B cell (primary cell): ENCODE measurements around the gene FBXO15. TPM values are rescaled to one million over a fixed set of nuclear protein-coding genes. Genes with fewer than 3 reads are reported as not detected.

Experiments
- ATAC-seq: fragments of 200-7000 bp; cut with Tn5 transposase; one replicate; pipeline ENCODE4 v1.10.0; 2021; ENCODE audit warnings: low read depth, mild to moderate bottlenecking, moderate number of reproducible peaks, moderate library complexity
- CTCF ChIA-PET: fragments of 350-600 bp; sonication (Branson Sonifier 250); formaldehyde crosslinking; loops from one replicate; lab custom pipeline; 2021; ENCODE audit warnings: antibody characterized with exemption, inconsistent platforms; lab: Charles Lee
- POLR2A ChIA-PET: fragments of 350-600 bp; sonication (Branson Sonifier 250); formaldehyde crosslinking; loops from one replicate; lab custom pipeline; 2021; ENCODE audit warnings: antibody characterized with exemption; lab: Charles Lee
- DNase-seq: peaks from one replicate; pipeline ENCODE4 v3.0.0; 2013
- H2AFZ ChIP-seq: 2 replicates; pipeline ENCODE4 v1.6.1; 2012; ENCODE audit warnings: mild to moderate bottlenecking, low read depth, low read length; ENCODE audit not compliant: insufficient read depth, poor library complexity, severe bottlenecking
- H3K27ac ChIP-seq, 2 donors: 1 replicate in 1 of 2; 2 replicates in 1 of 2; pipeline ENCODE4 v1.5.1; 2012 to 2013; ENCODE audit warnings: low read length in 2 of 2, mild to moderate bottlenecking in 2 of 2, moderate library complexity in 1 of 2
- H3K27me3 ChIP-seq, 4 experiments: fragments of 200-600 bp in 1 of 4; sonication (generic) in 1 of 4; replicated peaks in 1 of 4; 1 replicate in 2 of 4; 2 replicates in 2 of 4; pipeline versions ENCODE4 v1.6.1 to v1.7.0; 2013 to 2016; ENCODE audit warnings: low read length in 3 of 4, mild to moderate bottlenecking in 2 of 4, mixed read lengths in 1 of 4, moderate library complexity in 1 of 4; ENCODE audit not compliant: insufficient read depth in 4 of 4, control insufficient read depth in 3 of 4; ENCODE audit errors: control extremely low read depth in 1 of 4
- H3K36me3 ChIP-seq, 2 experiments: replicated peaks in 1 of 2; 1 replicate in 1 of 2; 2 replicates in 1 of 2; pipeline versions ENCODE4 v1.6.1 to v1.7.1; 2013; ENCODE audit warnings: low read length in 1 of 2; ENCODE audit not compliant: insufficient read depth in 2 of 2, control insufficient read depth in 1 of 2; ENCODE audit errors: control extremely low read depth in 1 of 2, extremely low read depth in 1 of 2
- H3K4me1 ChIP-seq, 2 donors: fragments of 200-600 bp in 1 of 2; sonication (generic) in 1 of 2; 1 replicate in 1 of 2; 2 replicates in 1 of 2; pipeline versions ENCODE4 v1.5.1 to v1.6.1; 2013 to 2017; ENCODE audit warnings: low read length in 2 of 2; ENCODE audit not compliant: control insufficient read depth in 2 of 2, insufficient read depth in 2 of 2
- H3K4me2 ChIP-seq: replicated peaks from 2 replicates; pipeline ENCODE3; 2012; ENCODE audit warnings: mild to moderate bottlenecking, low read depth, low read length; ENCODE audit not compliant: poor library complexity, severe bottlenecking
- H3K4me3 ChIP-seq, 5 experiments: fragments of 200-600 bp in 1 of 5; sonication (generic) in 1 of 5; 1 replicate in 3 of 5; 2 replicates in 2 of 5; pipeline versions ENCODE4 v1.5.1 to v1.7.0; 2011 to 2016; ENCODE audit warnings: low read length in 4 of 5, mild to moderate bottlenecking in 4 of 5, low read depth in 2 of 5, control low read depth in 1 of 5, moderate library complexity in 1 of 5; ENCODE audit not compliant: insufficient read depth in 1 of 5; ENCODE audit errors: control extremely low read depth in 1 of 5, extremely low read depth in 1 of 5
- H3K79me2 ChIP-seq: fragments of 200-600 bp; sonication (generic); one replicate; pipeline ENCODE4 v1.6.0; 2016; ENCODE audit warnings: low read length; ENCODE audit not compliant: control insufficient read depth, insufficient read depth
- H3K9ac ChIP-seq: fragments of 200-600 bp; sonication (generic); 2 replicates; pipeline ENCODE4 v1.6.1; 2017; ENCODE audit warnings: mild to moderate bottlenecking, low read length, moderate library complexity
- H3K9me3 ChIP-seq, 3 donors: one replicate each; pipeline versions ENCODE4 v1.6.1 to v1.7.1; 2013; ENCODE audit warnings: low read length in 2 of 3; ENCODE audit not compliant: control insufficient read depth in 2 of 3, insufficient read depth in 1 of 3; ENCODE audit errors: control extremely low read depth in 1 of 3
- H4K20me1 ChIP-seq: 2 replicates; pipeline ENCODE4 v1.6.0; 2012; ENCODE audit warnings: mild to moderate bottlenecking, low read length; ENCODE audit not compliant: insufficient read depth, control insufficient read depth, poor library complexity, severe bottlenecking
- H3K27ac Mint-ChIP-seq: one replicate; pipeline ENCODE4 v1.8.0; 2021; ENCODE audit warnings: mixed read lengths
- H3K27me3 Mint-ChIP-seq: one replicate; pipeline ENCODE4 v1.8.0; 2021; ENCODE audit warnings: mixed read lengths
- H3K4me1 Mint-ChIP-seq: one replicate; pipeline ENCODE4 v1.8.0; 2021; ENCODE audit warnings: mixed read lengths
- H3K4me3 Mint-ChIP-seq: one replicate; pipeline ENCODE4 v1.8.0; 2021; ENCODE audit warnings: mixed read lengths
- H3K9me3 Mint-ChIP-seq: one replicate; pipeline ENCODE4 v1.8.0; 2022; ENCODE audit warnings: mixed read lengths; ENCODE audit not compliant: insufficient read depth
- CTCF ChIP-seq: fragments of 200-600 bp; IDR thresholded peaks from one replicate; pipeline ENCODE4 v1.8.0; 2022; ENCODE audit warnings: antibody characterized with exemption, mild to moderate bottlenecking
- EZH2 ChIP-seq: IDR thresholded peaks from 2 replicates; pipeline ENCODE4 v1.6.1; 2012; ENCODE audit warnings: borderline replicate concordance, low read depth, mild to moderate bottlenecking, moderate library complexity, low read length; ENCODE audit not compliant: insufficient read depth, poor library complexity, severe bottlenecking
- WGBS: methylation state at CpG from one replicate; pipeline ENCODE4 v1.1.5; 2013; ENCODE audit warnings: missing lambda C conversion rate; ENCODE audit not compliant: insufficient coverage; 5-methylcytosine and 5-hydroxymethylcytosine counted together
- intact Hi-C: fragments of 100-400 bp; cut with micrococcal nuclease; formaldehyde crosslinking; loops from one replicate; pipeline ENCODE4 v1.10.0; 2022
- polyA plus RNA-seq: library from polyadenylated mRNA; depleted of rRNA; stranded (reverse); fragments of >200 nt; gene quantifications from 2 replicates; pipeline ENCODE4 v1.2.3, GENCODE V29; 2012
- total RNA-seq, 2 donors: library from RNA; stranded (reverse); fragments of 120-200 nt in 1 of 2; gene quantifications; 1 replicate in 1 of 2; 2 replicates in 1 of 2; pipeline versions ENCODE4 v1.2.3 to v1.2.4, GENCODE V29; 2013 to 2022

Gene FBXO15
- total and polyA plus RNA-seq, 2 donors (not counting 1 experiment from before 2014, with no cell fraction given) = 1.6 to 4.1 TPM

- Histone ChIP-seq H3K4me3 (no peak overlapping the region), H3K9me3 (no peaks in the 10 kb centered on the region), H3K36me3 (no peaks in the 10 kb centered on the region), H3K79me2 (no peaks in the 10 kb centered on the region), H4K20me1 (no peaks in the 10 kb centered on the region), H2AFZ (no peak overlapping the region), H3K4me2 (no peak overlapping the region), H3K4me1 (no peaks in the 10 kb centered on the region), H3K27ac (no peak overlapping the region), H3K27me3 (peaks cover 0 to 23% (median 2%) of the 10 kb centered on the region in 4 experiments), H3K9ac (no peak overlapping the region)
- 93% methylated on average over 2 of the region's 2 CpGs for WGBS
- intact Hi-C loops = no loop called here
- peaks cover 42% of the 10 kb centered on the region for H3K27me3 Mint-ChIP-seq
- CTCF ChIA-PET = interaction anchor here (1.2 to 1.4 kb wide), 3 partner anchors 9 to 366 kb away, joined by 3 read pairs; no protein-coding TSS in a partner anchor
- no peak for TF ChIP-seq EZH2
- TF ChIP-seq CTCF = no peak
- no peaks in the 10 kb centered on the region for H3K9me3 Mint-ChIP-seq
- POLR2A ChIA-PET = no interaction called here
- ATAC-seq (no peak), DNase-seq (no peak)
- no peak overlapping the region for H3K27ac Mint-ChIP-seq
- no peaks in the 10 kb centered on the region for H3K4me1 Mint-ChIP-seq
- no peak overlapping the region for H3K4me3 Mint-ChIP-seq
Measured at GRCh38 chr18:74185860-74186259, 38.2 kb upstream of the FBXO15 start.

- no peak overlapping the region for H3K27ac ChIP-seq
- no peaks in the 10 kb centered on the region for H3K79me2 ChIP-seq
- no peak overlapping the region for H3K4me3 ChIP-seq
- Mint-ChIP-seq H3K4me3 (no peak overlapping the region), H3K9me3 (no peaks in the 10 kb centered on the region), H3K27me3 (peaks cover 38% of the 10 kb centered on the region), H3K4me1 (no peaks in the 10 kb centered on the region), H3K27ac (no peak overlapping the region)
- no peak for TF ChIP-seq CTCF
- no peak for TF ChIP-seq EZH2
- H4K20me1 ChIP-seq = no peaks in the 10 kb centered on the region
- no peaks in the 10 kb centered on the region for H3K9me3 ChIP-seq
- WGBS = 96% methylated on average over 3 of the region's 3 CpGs
- no peaks in the 10 kb centered on the region for H3K36me3 ChIP-seq
- ATAC-seq (no peak), DNase-seq (no peak)
- no peak overlapping the region for H3K9ac ChIP-seq
- peaks cover 0 to 23% (median 0%) of the 10 kb centered on the region in 4 experiments for H3K27me3 ChIP-seq
- POLR2A ChIA-PET = no interaction called here
- intact Hi-C loops = no loop called here
- no peak overlapping the region for H3K4me2 ChIP-seq
- H3K4me1 ChIP-seq = no peaks in the 10 kb centered on the region
- no peak overlapping the region for H2AFZ ChIP-seq
- CTCF ChIA-PET = interaction anchor here (0.8 to 1.2 kb wide), 2 partner anchors 10 to 309 kb away, joined by 3 read pairs; no protein-coding TSS in a partner anchor
Measured at GRCh38 chr18:74184875-74185274, 37.2 kb upstream of the FBXO15 start.
